Chondrocyte (in vitro differentiated cells): ENCODE data around the gene NCDN. TPM values are rescaled to one million over a fixed set of nuclear protein-coding genes. Genes with fewer than 3 reads are reported as not detected.

Experiments used
- DNase-seq: peaks from one replicate; pipeline ENCODE4 v3.0.0; 2021; ENCODE audit warnings: mixed read lengths, low spot score
- H3K27ac Mint-ChIP-seq: one replicate; pipeline ENCODE4 v1.8.0; 2021; ENCODE audit warnings: mild to moderate bottlenecking, moderate library complexity, mixed read lengths; ENCODE audit not compliant: unreplicated experiment
- H3K27me3 Mint-ChIP-seq: 2 replicates; pipeline ENCODE4 v1.8.0; 2021; ENCODE audit warnings: low read depth, mixed read lengths
- H3K36me3 Mint-ChIP-seq: 2 replicates; pipeline ENCODE4 v1.8.0; 2021; ENCODE audit warnings: low read depth, mixed read lengths
- H3K4me1 Mint-ChIP-seq: 2 replicates; pipeline ENCODE4 v1.8.0; 2021; ENCODE audit warnings: low read depth, mild to moderate bottlenecking, mixed read lengths
- H3K4me3 Mint-ChIP-seq: one replicate; pipeline ENCODE4 v1.8.0; 2021; ENCODE audit warnings: mild to moderate bottlenecking, moderate library complexity, mixed read lengths; ENCODE audit not compliant: unreplicated experiment
- H3K9me3 Mint-ChIP-seq: 2 replicates; pipeline ENCODE4 v1.8.0; 2021; ENCODE audit warnings: low read depth, mixed read lengths
- CTCF ChIP-seq: fragments of 200-600 bp; sonication (generic); IDR thresholded peaks from 2 replicates; pipeline ENCODE4 v1.5.0; 2021; ENCODE audit warnings: antibody characterized with exemption, mild to moderate bottlenecking, moderate library complexity
- total RNA-seq: library from RNA; stranded (reverse); gene quantifications from 3 replicates; pipeline ENCODE4 v1.2.1, GENCODE V29; 2021

Gene NCDN
- total RNA-seq, 1 donor from 2014 or later, result 35.3 TPM

DNA sequence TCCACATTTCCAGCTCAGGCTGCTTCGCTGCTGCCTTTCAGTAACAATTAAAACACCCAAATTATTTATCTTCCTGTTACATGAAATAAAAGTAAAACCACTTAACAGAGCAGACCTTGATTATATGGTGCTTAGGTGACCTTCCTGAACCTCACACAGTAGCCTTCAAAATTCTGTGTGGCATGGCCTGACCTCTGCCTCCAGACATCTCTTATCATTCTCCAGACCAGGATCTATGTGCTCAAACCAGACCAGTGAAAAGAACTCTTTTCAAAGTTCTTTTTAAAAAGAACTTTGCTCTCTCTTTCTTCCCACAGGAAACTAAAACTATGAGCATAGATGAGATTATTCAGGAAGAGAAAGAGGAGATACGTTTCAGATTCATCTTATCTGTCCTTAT is 38.2 kb upstream of the NCDN start:
- H3K27me3 Mint-ChIP-seq, result no peaks in the 10 kb centered on the region
- no peak for DNase-seq
- H3K4me3 Mint-ChIP-seq, result no peak overlapping the region
- peaks cover 30% of the 10 kb centered on the region for H3K9me3 Mint-ChIP-seq
- H3K27ac Mint-ChIP-seq, result no peak overlapping the region
- no peak for TF ChIP-seq CTCF
- H3K4me1 Mint-ChIP-seq, result no peaks in the 10 kb centered on the region
- peaks cover 18% of the 10 kb centered on the region for H3K36me3 Mint-ChIP-seq

GRCh38 chr1:35524106-35524505 is 33.5 kb upstream of the NCDN start:
- no peaks in the 10 kb centered on the region for H3K4me1 Mint-ChIP-seq
- H3K36me3 Mint-ChIP-seq, result peaks cover 13% of the 10 kb centered on the region
- no peaks in the 10 kb centered on the region for H3K27me3 Mint-ChIP-seq
- peaks cover 16% of the 10 kb centered on the region for H3K9me3 Mint-ChIP-seq
- H3K4me3 Mint-ChIP-seq, result no peak overlapping the region
- no peak for DNase-seq
- TF ChIP-seq CTCF, result no peak
- no peak overlapping the region for H3K27ac Mint-ChIP-seq

DNA sequence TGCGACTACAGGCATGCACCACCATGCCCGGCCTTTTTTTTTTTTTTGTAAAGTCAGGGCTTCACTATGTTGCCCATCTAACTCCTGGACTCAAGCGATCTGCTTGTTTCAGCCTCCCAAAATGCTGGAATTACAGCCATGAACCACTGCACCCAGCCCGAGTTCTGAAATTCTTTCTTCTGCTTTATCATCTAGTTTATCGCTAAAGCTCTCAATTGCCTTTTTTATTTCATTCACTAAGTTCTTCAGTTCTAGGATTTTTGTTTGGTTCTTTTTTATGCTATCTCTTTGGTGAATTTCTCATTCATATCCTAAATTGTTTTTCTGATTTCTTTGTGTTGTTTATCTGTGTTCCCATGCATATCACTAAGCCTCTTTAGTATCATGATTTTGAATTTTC is 27.4 kb upstream of the NCDN start:
- H3K4me3 Mint-ChIP-seq, result no peak overlapping the region
- H3K9me3 Mint-ChIP-seq, result peaks cover 28% of the 10 kb centered on the region
- TF ChIP-seq CTCF, result no peak
- no peak for DNase-seq
- H3K36me3 Mint-ChIP-seq, result peaks cover 23% of the 10 kb centered on the region
- peaks cover 35% of the 10 kb centered on the region for H3K4me1 Mint-ChIP-seq
- no peaks in the 10 kb centered on the region for H3K27me3 Mint-ChIP-seq
- H3K27ac Mint-ChIP-seq, result peak overlapping the region; percentile 47

GRCh38 chr1:35530946-35531345 is 26.7 kb upstream of the NCDN start:
- no peaks in the 10 kb centered on the region for H3K27me3 Mint-ChIP-seq
- no peak for DNase-seq
- H3K4me1 Mint-ChIP-seq, result peaks cover 43% of the 10 kb centered on the region
- H3K27ac Mint-ChIP-seq, result no peak overlapping the region
- no peak for TF ChIP-seq CTCF
- no peak overlapping the region for H3K4me3 Mint-ChIP-seq
- peaks cover 28% of the 10 kb centered on the region for H3K9me3 Mint-ChIP-seq
- peaks cover 23% of the 10 kb centered on the region for H3K36me3 Mint-ChIP-seq

DNA sequence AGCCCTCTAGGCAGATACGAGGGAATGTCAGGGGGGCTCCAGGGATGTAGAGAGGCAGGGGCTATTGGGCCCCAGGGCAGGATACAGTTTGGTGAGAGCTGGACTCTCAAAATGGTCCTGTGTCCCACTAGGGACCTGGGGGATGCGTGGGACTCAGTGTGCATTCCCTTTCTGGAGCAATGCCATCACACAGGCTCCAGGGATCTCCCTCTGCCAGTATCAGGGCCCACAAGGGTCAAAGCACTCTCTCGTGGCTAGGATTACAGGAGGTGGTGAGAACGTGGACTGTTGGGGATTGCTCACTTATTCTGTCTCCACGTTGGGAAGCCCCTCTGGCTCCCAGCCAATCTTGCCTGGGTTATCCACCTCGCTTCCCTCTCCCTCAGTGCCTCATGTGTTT is 26.2 kb upstream of the NCDN start:
- Mint-ChIP-seq H3K4me1 (peaks cover 47% of the 10 kb centered on the region), H3K27ac (peak overlapping the region; percentile 28), H3K9me3 (peaks cover 28% of the 10 kb centered on the region), H3K4me3 (no peak overlapping the region), H3K27me3 (no peaks in the 10 kb centered on the region), H3K36me3 (peaks cover 23% of the 10 kb centered on the region)
- no peak for TF ChIP-seq CTCF
- DNase-seq, result no peak
